ENCODE data around the gene FSHB.
"Not testable (repeated sequence)": the region's sequence is repeated elsewhere in the genome, so short reads cannot be mapped to it uniquely, and the experiment has no call there.

Gene FSHB

DNA sequence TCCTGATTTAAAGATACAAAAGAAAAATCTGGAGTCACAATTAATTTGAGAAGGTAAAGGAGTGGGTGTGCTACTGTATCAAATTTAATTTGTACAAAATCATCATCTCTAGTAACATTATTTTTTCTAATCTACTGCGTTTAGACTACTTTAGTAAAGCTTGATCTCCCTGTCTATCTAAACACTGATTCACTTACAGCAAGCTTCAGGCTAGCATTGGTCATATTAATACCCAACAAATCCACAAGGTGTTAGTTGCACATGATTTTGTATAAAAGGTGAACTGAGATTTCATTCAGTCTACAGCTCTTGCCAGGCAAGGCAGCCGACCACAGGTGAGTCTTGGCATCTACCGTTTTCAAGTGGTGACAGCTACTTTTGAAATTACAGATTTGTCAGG is at the start of gene FSHB:
TSS of gene FSHB (plus strand) at position 301 of the 400 bp plus-strand sequence. CDS start 889 bp downstream, outside the sequence.
- no peak for DNase-seq

DNA sequence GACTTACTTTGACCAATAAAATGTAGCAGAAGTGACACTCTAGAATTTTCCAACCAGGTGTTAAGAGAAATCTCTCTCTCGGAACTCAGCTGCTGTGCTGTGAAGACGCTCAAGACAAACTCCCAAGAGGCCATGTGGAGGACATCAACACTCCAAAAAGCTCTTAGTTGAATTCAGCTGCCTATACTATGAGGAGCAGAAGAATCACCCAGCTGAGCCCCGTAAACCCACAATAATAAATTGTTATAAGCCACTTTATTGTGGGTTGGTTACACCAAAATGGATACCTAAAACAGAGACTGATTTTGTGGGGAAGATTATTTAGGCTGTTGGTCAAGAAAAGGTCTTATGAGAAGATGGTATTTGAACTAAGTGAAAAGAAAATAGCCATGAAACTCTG is 44.1 kb upstream of the FSHB start:
- no peak for DNase-seq

DNA sequence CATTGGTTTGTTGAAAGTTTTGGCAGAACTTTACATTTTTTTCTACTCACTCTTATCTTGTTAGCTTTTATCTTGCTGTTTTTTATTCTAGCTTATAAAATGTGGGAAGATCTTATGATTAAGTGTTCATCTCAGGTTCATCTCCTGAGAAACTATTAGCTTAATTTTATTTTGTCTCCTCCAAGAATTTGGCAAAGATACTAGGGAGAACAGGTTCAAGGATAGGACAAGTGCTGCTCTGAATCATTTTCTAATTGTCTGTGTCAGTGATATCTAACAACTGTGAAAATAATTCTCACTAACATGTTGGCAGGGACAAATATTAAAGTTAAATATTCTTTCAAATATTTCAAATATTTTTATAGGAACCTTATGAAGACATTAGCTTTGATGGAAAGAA is 38.2 kb upstream of the FSHB start:
- no peak for DNase-seq

DNA sequence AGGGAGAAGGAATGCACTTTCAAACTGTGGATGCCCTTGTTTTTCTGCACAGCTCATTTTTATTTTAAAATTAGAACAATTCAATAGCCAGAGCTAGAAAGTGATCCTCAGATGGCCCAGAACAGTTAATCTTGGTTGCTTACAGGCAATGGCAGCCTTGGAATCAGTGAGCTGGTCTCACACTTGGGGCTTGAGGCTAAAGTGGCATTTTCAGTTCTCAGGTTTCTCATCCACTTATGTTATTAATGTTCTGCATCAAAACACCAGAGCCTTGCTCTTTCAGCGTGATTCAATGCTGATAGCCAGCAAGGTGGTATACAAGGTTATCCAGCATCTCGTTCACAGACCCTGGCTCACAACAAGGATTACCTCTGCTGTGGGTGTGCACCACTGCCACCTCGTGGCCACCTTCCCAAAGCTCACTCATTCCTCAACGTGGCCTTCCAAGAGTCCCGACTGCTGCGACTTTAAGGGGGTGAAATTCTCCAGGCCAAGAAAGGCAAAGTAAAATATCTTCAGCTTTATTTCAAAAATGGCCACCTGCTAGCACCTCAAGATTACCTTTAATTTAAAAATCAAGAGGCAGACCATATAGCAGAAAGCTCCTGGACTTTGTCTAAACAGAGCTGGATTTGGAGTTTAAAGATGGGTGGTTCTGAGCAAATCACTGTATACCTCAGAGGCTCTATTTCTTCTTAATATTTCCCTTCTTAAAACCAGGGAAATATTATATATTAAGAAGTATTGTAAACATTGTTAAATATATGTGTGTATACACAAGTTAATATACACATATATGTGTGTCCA is 34.2 kb upstream of the FSHB start:
- no peak for DNase-seq

DNA sequence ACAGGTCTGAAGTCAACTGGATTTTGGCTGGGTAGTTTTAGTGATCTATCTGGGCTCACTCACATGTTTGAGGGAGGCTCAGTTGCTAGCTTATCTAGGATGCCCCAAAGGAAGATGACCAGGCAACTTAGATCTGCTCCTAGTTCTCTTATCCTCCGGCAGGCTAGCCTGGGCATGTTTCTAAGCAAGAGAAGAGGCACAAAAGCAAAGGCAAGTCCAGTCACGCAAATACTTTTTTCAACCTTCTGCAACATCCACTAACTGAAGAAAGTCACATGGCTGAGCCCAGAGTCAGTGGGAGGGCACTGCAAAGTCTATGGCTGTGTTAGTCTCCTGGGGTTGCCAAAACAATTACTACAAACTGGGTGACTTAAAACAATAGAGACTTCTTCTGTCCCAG is 32.9 kb upstream of the FSHB start:
- DNase-seq = no peak

DNA sequence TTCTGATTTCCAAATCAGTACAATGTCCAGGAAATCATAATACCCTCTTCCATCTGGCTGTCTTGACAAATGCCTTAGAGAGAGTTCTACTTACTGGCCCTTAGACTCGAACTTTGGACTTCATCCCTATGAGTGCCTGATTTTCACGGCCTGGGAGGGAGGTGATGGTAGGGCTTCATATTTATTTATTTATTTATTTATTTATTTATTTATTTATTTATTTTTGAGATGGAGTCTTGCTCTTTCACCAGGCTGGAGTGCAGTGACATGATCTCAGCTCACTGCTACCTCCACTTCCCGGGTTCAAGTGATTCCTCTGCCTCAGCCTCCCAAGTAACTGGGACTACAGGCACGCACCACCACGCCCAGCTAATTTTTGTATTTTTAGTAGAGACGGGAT is 27.8 kb upstream of the FSHB start:
- DNase-seq = not testable (repeated sequence)

DNA sequence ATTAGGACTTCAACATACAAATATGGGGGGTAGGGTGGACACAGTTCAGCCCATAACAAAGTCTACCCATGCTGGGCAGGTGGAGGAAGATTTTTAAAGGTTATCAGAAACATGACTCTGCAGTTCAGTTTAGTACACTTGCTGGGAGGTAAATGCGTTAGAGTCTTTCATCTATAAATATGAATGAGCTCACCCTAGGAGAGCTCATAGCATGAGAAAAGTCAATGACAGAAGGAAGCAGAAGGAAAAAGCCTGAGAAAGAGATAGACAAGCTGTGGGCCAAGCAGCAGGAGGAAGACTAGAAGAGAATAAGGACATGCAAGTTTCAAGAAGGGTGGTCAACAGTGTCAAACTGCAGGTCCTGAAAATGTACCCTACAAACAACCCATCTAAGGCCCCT is 27.0 kb upstream of the FSHB start:
- no peak for DNase-seq

DNA sequence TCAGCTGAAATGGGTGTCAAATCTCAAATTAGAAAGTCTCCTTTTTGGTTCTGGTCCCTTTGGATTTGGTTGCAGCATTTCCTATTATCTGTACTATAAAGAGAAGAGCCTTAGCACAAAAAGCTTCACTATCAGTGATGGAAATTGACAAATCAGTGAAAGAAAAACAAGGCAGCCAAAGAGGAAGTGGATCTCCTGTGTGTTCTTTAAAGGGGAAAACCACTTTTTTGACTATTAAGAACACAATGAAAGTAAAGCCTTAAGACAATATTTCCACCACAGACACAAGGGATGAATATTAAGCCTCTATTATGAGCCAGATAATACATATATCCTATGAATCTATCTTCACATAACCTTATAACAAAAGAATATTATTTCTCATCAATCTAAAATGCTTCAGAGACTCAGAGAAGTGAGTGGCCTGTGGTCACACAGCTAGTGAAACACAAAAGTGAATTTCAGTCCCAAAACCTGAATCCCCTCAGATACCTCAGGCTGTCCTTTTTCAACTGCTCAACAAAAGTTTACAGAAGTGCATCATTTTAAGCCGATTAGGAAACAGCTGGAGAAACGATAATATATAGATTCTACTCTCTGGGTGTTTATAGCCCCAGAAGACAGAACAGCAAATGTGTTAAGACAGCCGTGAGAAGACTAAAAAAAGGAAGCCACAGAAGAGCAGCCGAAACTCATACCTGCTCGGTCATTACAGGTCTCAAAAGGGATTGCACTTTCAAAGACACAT is 24.4 kb upstream of the FSHB start:
- no peak for DNase-seq

DNA sequence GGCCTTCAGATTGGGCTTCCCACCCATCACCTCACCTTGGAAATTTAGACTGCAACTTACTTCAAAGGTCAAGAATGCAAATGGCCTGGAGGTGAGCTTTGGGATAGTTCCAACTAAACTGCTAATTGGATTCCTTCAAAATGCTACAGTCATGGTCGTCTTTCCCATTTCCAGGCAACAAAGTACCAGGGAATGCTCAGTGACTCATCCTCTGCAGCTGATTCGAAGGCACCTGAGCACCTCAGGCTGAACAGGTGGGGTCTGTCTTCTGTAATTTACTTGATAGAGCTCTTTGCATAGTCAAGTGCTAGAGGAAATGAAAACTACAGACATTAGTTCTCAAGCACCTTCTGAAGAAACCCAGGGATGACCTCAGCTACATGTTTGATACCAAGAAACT is 20.5 kb upstream of the FSHB start:
- no peak for DNase-seq

DNA sequence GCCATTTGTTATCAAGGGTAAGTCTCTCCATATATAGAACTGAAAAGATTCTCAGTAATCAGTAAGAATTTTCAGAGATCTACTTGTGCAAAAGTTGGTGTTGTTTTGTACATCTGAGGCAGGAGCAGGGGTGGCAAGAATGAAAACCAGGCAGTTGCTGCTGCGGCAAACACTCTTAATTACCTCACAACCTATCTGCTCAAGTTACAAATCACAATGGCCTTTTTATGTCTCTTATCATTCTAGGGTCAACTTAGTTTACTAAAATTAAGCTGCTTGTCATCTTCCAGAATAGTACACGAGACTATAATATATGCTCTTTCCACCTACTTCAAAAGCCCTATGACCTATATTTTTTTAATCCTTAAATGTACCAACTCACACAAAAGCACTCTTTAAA is 14.3 kb upstream of the FSHB start:
- no peak for DNase-seq

DNA sequence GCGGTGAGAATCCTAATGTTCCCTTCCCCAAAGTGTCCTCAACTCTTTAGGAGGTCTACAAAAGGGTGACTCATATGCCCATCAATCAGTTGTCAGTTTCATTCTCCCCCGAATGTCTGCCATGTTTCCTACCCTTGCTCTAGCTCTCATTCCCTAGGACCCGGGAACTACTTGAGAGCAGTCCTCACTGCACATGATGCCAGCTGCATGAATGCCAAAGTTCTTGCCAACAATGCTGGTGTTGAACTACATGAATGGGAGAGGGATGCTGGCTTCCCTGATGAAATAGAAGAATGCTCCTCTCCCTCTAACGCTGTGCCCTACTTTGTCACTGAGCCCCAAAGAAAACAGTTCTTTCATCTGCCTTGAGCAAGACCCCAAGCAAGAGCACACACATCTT is 12.5 kb upstream of the FSHB start:
- no peak for DNase-seq

DNA sequence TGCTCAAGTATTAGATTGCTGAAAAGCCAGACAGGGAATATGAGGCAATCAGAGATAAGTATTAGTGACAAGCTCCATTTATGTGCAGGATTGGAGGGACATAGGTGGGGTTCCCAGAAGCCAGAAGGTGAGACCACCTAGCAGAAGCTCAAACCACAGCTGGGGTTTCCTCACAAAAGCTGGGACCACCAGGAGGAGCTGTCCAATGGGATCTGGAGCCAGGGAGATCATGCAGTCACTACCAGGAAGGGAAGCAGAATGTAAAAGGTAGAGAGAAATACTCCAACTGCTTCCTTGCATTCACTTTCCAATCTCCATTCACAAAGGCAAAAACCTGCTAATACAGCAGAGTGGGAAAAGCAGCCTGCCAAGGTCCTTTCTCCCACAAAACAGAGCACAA is 5.2 kb upstream of the FSHB start:
- DNase-seq = no peak

DNA sequence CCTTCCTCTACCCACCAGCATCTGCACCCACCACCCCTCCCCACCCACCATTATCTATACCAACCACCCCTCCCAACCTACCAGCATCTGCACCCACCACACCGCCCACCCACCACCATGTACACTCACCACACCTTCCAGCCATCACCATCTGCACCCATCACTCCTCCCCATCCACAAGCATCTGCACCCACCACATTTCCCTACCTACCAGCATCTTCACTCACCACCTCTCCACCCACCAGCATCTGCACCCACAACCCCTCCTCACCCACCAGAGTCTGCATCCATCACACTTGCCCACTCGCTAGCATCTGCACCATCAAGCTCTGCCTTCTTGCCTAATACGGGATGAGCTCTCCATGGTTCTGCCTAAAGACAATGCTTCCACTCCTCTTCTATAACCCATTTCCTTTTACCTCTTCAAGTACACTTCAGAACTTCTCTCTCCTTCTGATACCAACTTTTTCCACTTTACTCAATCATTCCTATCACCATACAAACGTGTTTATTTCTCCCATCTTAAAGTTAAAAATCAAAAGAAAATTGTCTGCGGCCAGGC is 2.4 kb upstream of the FSHB start:
- no peak for DNase-seq

DNA sequence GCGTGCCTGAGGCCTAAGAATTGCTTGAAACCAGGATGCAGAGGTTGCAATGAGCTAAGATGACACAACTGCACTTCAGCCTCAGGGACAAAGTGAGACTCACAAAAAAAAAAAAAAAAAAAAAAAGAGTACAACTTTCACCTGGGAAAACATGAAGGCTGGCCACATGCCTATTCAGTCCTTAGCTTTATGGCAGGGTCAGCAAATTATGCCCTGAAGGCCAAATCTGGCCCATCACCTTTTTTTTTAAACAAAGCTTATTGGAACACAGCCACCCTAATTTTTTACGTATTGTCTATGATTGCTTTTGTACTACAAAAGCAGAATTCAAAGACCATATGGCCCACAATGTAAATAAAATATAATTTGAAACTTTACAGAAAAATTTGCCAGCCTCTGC is 8.2 kb downstream of the FSHB start:
- no peak for DNase-seq

DNA sequence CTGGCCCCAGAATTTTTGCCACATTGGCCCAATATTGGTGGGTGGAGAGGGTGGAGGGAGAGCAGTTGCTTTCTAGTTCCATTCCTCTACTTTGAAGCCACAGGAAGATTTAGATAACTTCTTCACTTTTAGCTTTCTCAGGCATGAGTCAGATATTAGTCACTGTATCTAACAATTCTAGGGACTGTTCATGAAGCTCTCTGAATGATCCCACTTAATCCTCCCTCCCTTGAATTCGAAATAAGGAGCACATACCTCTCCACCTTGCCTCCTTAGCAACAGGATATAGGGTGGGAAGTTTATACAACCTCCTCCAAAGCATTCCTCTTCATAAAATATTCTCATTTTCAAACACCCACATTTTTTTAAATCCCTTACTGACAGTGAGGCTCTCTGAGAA is 13.5 kb downstream of the FSHB start:
- DNase-seq = no peak

DNA sequence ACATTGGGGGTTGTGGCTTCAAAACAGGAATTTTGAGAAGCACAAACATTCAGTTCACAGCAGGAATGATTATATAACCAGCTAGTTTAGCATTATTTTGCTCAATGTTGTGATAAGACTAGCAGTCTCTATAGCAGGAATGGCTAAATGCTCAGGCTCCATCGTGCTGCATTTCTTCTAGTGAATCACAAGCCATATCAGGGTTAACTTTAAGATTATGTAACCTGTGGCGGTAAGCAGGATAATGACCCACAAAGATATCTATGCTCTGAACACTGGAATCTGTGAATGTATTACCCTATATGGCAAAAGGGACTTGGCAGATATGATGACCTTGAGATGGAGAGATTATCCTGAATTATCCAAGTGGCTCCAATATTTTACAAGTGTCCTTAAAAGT is 14.8 kb downstream of the FSHB start:
- DNase-seq = no peak

DNA sequence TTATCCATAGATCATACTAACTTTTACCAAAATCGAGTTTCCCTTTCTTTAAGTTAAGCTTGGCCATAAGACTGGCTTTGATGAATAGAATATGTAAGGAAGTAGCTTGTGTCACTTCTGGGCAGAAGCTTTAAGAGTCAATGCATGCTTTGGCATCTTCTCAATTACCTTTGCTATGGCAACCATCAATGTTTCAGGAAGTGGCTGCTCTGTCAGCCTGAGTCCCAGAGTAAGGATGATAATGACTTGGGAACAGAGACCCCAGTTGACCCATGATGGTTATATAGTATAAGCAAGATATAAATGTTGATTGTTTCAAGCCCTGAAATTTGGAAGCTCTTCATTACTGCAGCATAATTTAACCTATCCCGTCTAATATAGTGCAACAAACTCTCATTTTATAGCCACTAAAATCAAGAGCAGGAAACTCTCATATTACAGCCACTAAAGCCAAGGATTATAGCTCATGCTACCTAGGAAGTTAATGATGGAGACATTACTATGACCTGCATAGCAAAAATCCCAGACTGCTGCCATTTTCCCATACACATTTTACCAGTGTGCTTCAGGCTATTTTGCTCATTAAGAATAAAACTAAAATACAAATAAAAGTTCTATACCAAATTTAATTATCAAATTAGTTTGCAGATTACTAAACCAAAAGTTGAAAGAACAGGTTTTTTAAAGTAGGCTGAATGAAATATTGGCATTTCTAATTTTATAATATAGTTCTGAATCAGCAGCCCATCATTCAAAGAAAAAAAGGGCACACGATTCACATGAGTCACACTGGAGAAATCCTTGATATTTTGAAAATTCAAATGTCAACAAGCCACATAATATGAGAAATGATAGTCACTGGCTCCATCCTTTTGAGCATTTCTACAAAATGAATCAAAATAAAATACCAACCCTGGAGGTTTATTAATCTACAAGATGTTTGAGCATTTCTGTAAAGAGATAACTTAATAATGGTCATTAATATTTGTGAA is 23.8 kb downstream of the FSHB start:
- no peak for DNase-seq

DNA sequence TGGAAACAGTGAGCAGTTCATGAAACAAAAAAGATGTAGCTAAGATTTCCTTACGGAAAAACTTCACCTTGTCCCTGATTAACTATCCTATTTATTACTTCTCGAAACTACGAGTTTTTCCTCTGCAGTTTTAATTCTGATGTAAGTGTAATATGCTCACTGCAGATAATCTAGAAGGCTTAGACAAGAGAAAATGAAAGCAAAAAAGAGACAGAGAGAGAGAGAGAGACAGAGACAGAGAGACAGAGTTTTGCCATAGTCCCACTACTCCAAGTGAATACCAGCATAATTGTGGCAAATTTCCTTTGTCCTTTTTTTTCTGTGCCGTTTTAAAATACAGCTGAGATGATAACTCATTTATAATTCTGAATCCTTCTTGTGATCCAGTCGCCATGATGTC is 24.8 kb downstream of the FSHB start:
- DNase-seq = no peak

DNA sequence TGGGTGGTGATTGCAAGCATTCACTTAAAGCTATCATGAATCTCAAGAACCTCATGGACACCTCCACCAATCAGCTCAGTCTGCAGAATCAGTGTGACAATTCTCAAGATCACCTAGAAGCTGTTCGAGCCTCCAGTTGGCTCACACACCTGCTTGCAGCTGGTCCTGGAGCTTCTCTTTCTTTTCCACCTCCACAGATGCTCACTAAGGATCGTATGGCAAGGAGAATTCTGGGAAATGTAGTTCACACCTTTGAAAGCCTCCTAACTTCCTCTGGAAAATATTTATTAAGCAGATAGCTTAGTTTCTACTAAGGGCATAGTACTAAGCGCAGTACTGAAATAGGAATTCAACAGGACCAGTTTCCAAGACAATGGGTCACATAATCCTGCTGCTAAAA is 26.2 kb downstream of the FSHB start:
- DNase-seq = no peak

DNA sequence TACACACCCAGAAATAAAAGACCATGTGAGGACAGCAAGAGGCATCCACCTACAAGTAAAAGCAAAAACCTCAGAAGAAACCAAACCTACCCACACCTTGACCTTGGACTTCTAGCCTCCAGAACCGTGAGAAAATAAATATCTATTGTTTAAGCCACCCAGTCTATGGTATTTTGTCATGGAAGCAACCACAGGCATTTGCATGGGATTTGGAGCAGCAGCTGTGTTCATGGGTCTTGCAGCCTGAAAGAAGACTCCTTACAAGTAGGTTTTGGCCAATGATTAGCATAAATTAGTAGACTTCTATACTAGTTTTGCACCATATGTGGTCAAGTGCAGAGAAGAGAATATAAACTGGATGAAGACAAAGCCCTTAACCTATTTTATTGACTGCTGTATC is 27.9 kb downstream of the FSHB start:
- DNase-seq = no peak

DNA sequence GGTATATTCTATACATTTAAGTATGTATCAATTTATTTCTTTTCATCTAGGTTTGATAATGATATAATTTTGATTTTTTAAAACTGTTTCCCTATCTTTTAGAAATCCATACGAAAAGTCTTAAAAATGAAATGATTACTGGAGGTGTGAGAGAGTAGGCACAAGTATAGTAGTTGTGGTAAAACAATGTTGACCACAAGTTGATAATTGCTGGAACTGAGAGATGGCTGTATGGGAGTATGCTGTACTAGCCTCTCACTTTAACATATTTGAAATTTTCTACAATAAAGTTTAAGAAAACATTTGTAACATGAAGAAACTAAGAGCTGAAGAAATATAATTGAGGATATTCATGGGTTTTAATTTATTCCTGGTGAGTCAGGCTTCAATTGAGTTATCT is 30.0 kb downstream of the FSHB start:
- DNase-seq = no peak

DNA sequence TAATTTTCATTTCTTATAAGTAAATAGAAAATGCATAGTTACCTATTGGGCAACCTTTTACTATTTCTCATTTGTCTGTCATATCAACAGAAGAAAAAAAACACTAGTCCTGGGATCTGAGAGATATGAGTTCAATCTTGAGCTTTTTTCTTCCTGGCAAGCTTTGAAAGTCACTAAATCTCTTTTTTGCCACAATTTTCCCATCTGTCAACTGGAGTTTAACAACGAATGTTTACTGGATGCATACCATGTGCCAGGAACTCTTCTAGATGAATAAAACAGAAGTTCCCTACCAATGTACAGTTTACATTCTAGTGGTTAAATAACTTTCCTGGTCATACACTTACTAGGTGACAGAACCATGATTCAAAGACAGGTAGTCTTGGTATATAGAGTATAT is 31.0 kb downstream of the FSHB start:
- DNase-seq = no peak

DNA sequence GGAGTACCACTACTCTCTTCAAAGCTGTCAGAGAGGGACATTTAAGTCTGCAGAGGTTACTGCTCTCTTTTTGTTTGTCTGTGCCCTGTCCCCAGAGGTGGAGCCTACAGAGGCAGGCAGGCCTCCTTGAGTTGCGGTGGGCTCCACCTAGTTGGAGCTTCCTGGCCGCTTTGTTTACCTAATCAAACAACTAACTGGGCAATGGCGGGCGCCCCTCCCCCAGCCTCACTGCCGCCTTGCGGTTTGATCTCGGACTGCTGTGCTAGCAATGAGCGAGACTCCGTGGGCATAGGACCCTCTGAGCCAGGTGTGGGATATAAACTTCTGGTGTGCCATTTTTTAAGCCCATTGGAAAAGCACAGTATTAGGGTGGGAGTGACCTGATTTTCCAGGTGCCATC is 37.8 kb downstream of the FSHB start:
- not testable (repeated sequence) for DNase-seq
